ENCODE measurements around the gene EHBP1.

Gene EHBP1

DNA sequence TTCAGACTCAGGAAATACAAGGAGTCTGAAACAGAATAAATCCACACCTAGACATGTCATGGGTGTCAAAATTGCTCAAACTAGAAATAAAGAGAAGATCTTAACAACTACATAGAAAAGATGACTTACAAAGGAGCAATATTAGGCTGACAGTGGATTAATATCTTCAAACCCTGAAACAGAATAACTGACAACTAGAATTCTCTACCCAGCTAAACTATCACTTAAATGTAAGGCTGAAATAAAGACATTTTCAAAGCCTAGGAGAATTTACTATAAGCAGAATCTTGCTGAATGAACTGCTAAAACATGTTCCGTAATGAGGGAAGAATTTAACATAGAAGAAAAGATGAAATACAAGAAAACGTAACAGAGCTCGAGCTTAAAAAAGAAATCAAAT, 168.1 kb downstream of the EHBP1 start:
- H3K9me3 ChIP-seq (ENCODE audit: control insufficient read depth, insufficient read depth, low read depth, low read length) = no peaks in the 10 kb centered on the region
- ChIA-PET POLR2A (no interaction called here), CTCF (no interaction called here)
- no peak overlapping the region for H3K4me3 ChIP-seq (ENCODE audit: low read depth, low read length)
- TF ChIP-seq ZNF580 (tag by site-specific recombination; IDR thresholded peaks at IDR 0.05) = no peak
- no peak for TF ChIP-seq ZNF112 (tag by site-specific recombination; IDR thresholded peaks at IDR 0.05)
- TF ChIP-seq ZNF146 (tag by site-specific recombination; IDR thresholded peaks at IDR 0.05) = no peak
- TF ChIP-seq ZNF114 (tag by site-specific recombination; IDR thresholded peaks at IDR 0.05) = no peak
- TF ChIP-seq ZNF529 (tag by site-specific recombination; IDR thresholded peaks at IDR 0.05; ENCODE audit: insufficient replicate concordance) = no peak
- no peak overlapping the region for H3K27ac ChIP-seq (ENCODE audit: extremely low read depth, low read depth, low read length)
- no peaks in the 10 kb centered on the region for H3K4me1 ChIP-seq (ENCODE audit: control insufficient read depth, insufficient read depth, low read length)
- peaks cover 4 to 21% of the 10 kb centered on the region in 2 experiments for H3K36me3 ChIP-seq (ENCODE audit: control insufficient read depth in 2 of 2, insufficient read depth in 1 of 2, low read length in 2 of 2)

GRCh38 chr2:62874881-62875383, 169.4 kb downstream of the EHBP1 start:
- TF ChIP-seq ZNF623 (tag by site-specific recombination; IDR thresholded peaks at IDR 0.05) = no peak
- TF ChIP-seq, protein P1, sequence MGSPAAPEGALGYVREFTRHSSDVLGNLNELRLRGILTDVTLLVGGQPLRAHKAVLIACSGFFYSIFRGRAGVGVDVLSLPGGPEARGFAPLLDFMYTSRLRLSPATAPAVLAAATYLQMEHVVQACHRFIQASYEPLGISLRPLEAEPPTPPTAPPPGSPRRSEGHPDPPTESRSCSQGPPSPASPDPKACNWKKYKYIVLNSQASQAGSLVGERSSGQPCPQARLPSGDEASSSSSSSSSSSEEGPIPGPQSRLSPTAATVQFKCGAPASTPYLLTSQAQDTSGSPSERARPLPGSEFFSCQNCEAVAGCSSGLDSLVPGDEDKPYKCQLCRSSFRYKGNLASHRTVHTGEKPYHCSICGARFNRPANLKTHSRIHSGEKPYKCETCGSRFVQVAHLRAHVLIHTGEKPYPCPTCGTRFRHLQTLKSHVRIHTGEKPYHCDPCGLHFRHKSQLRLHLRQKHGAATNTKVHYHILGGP (tag by site-specific recombination; IDR thresholded peaks at IDR 0.05) = no peak
- TF ChIP-seq, protein P2, sequence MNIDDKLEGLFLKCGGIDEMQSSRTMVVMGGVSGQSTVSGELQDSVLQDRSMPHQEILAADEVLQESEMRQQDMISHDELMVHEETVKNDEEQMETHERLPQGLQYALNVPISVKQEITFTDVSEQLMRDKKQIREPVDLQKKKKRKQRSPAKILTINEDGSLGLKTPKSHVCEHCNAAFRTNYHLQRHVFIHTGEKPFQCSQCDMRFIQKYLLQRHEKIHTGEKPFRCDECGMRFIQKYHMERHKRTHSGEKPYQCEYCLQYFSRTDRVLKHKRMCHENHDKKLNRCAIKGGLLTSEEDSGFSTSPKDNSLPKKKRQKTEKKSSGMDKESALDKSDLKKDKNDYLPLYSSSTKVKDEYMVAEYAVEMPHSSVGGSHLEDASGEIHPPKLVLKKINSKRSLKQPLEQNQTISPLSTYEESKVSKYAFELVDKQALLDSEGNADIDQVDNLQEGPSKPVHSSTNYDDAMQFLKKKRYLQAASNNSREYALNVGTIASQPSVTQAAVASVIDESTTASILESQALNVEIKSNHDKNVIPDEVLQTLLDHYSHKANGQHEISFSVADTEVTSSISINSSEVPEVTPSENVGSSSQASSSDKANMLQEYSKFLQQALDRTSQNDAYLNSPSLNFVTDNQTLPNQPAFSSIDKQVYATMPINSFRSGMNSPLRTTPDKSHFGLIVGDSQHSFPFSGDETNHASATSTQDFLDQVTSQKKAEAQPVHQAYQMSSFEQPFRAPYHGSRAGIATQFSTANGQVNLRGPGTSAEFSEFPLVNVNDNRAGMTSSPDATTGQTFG (tag by site-specific recombination; IDR thresholded peaks at IDR 0.05; ENCODE audit: borderline replicate concordance) = no peak
- no peak for TF ChIP-seq ZNF610 (tag by site-specific recombination; IDR thresholded peaks at IDR 0.05; ENCODE audit: borderline replicate concordance)
- TF ChIP-seq ZNF580 (tag by site-specific recombination; IDR thresholded peaks at IDR 0.05) = no peak
- TF ChIP-seq PRDM6 (tag by site-specific recombination; IDR thresholded peaks at IDR 0.05) = no peak
- TF ChIP-seq ZNF184 (tag by site-specific recombination; IDR thresholded peaks at IDR 0.05) = no peak
- no peak for TF ChIP-seq ZSCAN23 (tag by site-specific recombination; IDR thresholded peaks at IDR 0.05)
- TF ChIP-seq ZNF26 (tag by site-specific recombination; IDR thresholded peaks at IDR 0.05) = no peak
- no peak for TF ChIP-seq ZNF629 (tag by site-specific recombination; IDR thresholded peaks at IDR 0.05)
- TF ChIP-seq, protein P3, sequence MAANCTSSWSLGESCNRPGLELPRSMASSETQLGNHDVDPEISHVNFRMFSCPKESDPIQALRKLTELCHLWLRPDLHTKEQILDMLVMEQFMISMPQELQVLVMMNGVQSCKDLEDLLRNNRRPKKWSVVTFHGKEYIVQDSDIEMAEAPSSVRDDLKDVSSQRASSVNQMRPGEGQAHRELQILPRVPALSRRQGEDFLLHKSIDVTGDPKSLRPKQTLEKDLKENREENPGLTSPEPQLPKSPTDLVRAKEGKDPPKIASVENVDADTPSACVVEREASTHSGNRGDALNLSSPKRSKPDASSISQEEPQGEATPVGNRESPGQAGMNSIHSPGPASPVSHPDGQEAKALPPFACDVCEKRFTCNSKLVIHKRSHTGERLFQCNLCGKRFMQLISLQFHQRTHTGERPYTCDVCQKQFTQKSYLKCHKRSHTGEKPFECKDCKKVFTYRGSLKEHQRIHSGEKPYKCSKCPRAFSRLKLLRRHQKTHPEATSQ (tag by site-specific recombination; IDR thresholded peaks at IDR 0.05) = no peak
- TF ChIP-seq ZSCAN4 (tag by site-specific recombination; IDR thresholded peaks at IDR 0.05) = no peak
- no peak for TF ChIP-seq ZNF561 (tag by site-specific recombination; IDR thresholded peaks at IDR 0.05; ENCODE audit: borderline replicate concordance)
- TF ChIP-seq ZSCAN30 (tag by site-specific recombination; IDR thresholded peaks at IDR 0.05) = no peak
- no peak for TF ChIP-seq ZNF146 (tag by site-specific recombination; IDR thresholded peaks at IDR 0.05)
- H3K4me3 ChIP-seq (ENCODE audit: low read depth, low read length) = no peak overlapping the region
- CTCF ChIA-PET = no interaction called here
- peaks cover 4 to 21% of the 10 kb centered on the region in 2 experiments for H3K36me3 ChIP-seq (ENCODE audit: control insufficient read depth in 2 of 2, insufficient read depth in 1 of 2, low read length in 2 of 2)
- H3K4me1 ChIP-seq (ENCODE audit: control insufficient read depth, insufficient read depth, low read length) = no peaks in the 10 kb centered on the region
- no peaks in the 10 kb centered on the region for H3K9me3 ChIP-seq (ENCODE audit: control insufficient read depth, insufficient read depth, low read depth, low read length)
- POLR2A ChIA-PET = no interaction called here
- H3K27ac ChIP-seq (ENCODE audit: extremely low read depth, low read depth, low read length) = no peak overlapping the region
